RPMI7951 (cell line): ENCODE measurements around the gene GH2. TPM values are rescaled to one million over a fixed set of nuclear protein-coding genes. Genes with fewer than 3 reads are reported as not detected.

Source experiments
- DNase-seq: peaks from one replicate; pipeline ENCODE4 v3.0.0-alpha.2; 2012; ENCODE audit warnings: low read depth
- total RNA-seq: library from RNA; depleted of rRNA; stranded (reverse); fragments of >200 nt; shearing (Covaris generic); gene quantifications from 2 replicates; pipeline ENCODE4 v1.2.3, GENCODE V29; 2014; rRNA removed

GH2 gene
- total RNA-seq, 1 experiment from 2014 or later, result not detected

DNA sequence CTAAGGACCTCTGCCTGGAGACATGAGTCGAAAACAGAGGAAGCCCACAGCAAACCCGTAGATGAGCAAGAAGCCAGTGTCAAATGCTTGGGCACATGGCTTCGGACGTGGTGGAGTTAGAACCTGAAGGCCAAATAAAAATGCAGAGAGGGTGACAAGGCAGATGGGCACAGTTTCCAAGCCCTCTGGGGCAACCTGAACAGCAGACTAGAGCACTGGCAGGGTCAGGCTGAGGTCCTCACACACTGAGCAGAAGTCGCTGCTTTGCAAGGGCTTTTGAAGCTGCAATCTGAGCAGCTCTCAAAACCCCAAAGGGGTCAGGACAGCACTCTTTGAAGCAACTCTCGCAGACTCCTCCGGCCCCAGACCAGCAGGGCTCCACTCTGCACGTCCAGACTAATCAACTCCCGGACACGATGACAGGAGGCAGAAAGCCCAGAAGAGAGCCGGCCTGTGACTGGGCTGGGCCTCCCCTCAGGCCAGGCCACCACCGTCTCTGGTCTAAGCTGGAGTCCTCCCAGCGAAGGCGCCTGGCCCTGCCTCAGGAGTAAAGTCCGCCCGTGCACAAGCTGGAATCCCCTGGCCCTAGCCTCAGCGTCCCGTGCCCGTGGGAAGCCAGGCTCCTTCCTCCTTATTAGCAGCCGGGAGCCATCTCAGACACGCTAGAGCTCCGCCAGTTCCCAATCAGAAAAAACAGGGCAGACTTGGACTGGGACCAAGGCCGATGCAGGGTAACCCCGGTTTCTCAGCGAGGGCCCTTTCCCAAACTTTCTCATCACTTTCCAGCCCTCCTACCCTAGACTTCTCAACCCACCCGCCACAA lies 40.2 kb downstream of the GH2 start:
- peak; percentile 56 for DNase-seq

DNA sequence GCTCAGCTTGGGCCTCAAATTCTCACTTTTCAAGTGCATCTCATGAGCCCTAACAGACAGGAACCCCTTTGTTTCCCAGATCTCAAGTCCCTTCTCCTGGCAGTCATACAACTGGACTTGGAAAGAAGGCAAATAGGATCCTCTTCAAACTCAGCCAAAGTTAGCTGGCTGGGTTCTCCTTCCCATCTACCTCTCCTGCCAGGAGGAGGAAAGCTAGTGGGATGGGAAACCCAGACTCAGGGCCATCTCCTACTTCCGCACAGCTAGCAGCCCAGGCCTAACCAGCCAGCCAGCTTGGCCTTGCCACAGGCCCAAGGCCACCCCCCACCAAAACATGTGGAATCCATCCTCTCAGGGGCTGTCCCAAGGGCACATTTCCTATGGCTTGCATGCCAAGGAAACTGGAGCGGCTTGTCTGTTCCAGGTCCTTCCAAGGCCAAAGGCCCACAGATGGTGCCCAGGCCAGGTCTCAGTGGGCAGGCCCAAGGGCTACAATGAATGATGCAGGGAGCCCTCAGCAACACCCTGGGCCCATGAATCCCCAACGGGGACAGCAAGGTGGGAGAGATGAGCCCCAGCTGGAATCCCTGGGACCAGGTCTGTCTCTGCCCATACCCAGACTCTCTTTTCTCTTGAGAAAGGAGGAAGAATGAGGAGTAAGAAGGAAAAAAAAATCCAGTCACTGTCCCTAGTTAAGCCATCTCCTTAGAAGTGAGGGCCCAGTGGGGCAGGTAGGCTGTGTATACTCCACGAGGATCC lies 41.0 kb downstream of the GH2 start:
- DNase-seq, result peak; percentile 54

DNA sequence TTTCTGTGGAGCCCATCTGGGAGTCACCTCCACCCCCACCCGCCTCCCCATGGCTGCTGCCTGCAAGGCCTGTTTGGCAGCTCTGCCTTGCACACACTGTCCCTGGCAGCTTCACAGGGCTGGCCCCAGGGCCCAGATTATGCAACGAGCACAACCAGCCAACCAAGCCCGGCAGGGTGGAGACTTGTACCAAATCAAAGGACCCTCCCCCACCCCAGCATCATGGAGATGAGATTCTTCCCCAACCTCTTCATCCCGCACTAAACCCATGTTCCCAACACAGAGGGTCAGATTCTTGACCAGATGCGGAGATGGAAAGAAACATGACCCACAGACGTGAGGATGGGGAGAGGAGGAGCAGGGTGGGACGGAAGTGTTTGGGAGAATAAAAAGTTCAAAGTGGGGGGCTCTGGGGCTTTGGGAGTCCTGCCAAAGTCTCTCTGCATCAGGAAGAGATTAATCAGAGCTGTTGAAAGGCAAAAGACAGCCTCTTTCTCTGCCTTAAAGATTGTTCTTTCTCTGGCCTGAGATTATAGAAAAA lies 43.0 kb downstream of the GH2 start:
- DNase-seq, result no peak

GRCh38 chr17:63837962-63838600 lies 43.7 kb downstream of the GH2 start:
- DNase-seq, result no peak

DNA sequence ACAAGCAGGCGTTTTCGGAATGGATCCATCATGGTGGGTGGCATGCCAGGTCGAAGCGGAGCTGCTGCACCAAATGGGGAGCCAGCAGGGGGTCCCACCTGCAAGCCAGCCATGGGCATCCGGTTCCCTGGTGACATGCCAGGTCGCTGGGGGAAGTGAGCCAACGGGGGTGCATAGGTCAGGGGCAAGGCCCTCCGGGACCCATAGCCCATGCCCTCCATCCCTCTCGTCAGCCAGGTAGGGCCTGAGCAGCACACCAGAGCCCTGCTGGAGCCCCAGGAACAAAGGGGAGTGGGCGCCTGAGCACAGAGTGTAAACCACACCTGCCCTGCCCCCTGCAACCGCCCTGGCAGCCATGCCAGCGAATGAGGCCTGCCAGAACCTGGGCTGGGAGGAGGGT lies 44.3 kb downstream of the GH2 start:
- DNase-seq, result no peak

GRCh38 chr17:63836811-63837210 lies 44.9 kb downstream of the GH2 start:
- no peak for DNase-seq

GRCh38 chr17:63835167-63835720 lies 46.5 kb downstream of the GH2 start:
- DNase-seq, result no peak

DNA sequence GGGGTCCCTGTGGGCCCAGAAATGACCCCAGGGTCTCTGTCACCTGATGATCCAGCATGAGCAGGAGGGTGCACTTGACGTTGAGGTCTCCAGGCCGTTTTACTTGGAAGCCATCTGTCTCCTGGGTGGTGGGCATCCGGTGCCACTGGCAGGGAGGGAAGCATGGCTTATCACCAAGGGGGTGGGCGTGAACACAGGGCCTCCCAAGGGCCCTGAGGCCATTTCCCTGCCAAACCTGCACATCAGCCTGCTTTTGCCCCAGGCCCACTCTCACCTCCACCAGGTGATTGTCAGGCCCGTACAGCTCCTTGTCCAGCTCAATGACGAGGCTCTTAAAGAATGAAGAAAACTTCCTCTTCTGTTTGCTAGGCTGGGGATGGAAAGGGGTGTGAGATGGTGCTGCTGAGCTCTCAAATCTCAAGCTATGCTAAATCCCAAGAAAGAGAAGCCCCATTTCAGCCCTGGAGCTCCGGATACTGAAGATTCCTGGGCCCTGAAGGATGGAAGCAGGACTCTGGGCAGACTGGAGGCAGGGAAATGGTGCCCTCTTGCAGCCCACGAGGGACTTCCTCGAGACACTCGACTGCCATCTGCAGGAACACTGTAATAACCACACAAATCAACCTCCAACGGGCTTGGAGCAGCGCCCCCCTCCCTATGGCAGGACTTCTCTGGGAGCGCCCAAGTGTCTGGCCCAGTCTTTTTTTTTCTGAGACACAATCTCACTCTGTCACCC lies 47.1 kb downstream of the GH2 start:
- DNase-seq, result peak; percentile 73

GRCh38 chr17:63833741-63834373 lies 47.9 kb downstream of the GH2 start:
- DNase-seq, result no peak

DNA sequence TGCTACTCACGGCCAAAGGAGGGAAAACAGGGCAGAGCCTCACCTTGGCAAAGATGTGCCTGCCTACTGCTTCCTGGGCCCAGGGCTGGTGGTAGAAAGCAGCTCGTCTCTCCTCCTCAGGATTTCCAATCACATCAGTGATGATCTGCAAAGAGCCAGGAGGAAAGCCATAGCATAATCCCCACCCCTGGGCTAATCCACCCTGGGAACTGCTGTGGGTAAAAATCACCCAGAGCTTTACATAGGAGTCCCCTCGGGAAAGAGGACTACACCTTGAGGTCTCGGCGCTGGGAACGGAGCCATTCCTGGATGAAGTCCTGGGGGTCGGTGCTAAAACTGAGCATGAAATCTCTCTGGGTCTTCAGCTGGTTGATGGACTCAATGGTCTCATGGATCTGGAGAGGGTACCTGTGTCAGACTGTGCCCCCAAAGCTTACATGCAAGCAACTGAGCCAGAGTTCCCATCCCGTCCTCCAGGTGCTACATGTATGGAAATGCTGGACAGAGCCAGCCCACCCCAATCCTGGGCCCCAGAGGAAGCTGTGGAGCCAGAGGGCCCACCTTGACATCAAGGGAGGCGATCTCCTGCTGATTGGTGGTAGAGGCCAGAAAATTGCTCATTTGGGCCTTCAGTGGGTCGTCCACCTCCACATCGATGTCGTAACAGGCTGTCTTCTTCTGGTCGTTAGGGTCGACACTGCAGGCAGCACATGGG lies 48.6 kb downstream of the GH2 start:
- DNase-seq, result no peak

- no peak for DNase-seq
Observed at GRCh38 chr17:63832455-63832854, 49.3 kb downstream of the GH2 start.

- DNase-seq, result no peak
Observed at GRCh38 chr17:63832014-63832413, 49.7 kb downstream of the GH2 start.

DNA sequence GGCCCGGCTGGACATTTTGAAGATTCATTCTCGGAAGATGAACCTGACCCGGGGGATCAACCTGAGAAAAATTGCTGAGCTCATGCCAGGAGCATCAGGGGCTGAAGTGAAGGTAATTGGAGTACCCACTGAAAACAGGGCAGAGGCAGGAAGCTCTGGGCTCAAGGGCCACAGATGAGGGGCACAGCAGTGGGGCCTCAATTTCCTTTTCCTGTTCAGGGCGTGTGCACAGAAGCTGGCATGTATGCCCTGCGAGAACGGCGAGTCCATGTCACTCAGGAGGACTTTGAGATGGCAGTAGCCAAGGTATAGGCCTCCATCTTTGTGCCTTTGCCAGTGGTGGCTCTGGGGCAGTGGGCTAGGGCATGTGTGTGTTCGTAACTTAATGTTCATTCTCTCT lies 50.2 kb downstream of the GH2 start:
- DNase-seq, result no peak

DNA sequence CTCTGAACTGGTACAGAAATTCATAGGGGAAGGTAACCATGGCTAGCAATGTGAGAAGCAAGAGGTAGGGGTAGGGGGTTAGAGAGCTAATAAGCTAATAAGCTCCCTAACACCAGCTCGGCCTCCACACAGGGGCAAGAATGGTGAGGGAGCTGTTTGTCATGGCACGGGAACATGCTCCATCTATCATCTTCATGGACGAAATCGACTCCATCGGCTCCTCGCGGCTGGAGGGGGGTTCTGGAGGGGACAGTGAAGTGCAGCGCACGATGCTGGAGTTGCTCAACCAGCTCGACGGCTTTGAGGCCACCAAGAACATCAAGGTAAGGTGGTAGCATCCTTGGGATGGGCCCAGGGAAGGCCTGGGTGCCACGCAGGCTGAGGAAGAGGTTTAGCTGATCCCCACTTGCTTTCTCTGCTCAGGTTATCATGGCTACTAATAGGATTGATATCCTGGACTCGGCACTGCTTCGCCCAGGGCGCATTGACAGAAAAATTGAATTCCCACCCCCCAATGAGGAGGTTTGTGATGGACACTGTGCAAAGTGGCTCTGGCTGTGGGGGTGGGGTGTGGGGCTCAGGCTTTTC lies 50.7 kb downstream of the GH2 start:
- no peak for DNase-seq

GRCh38 chr17:63830278-63830677 lies 51.5 kb downstream of the GH2 start:
- DNase-seq, result no peak

Other genes starting within 250 kb of the GH2 start
- 4.9 and 10.2 TPM in 2 replicates for gene LIMD2, start 181.8 kb downstream of the GH2 start, total RNA-seq
- gene STRADA, start 140.1 kb downstream of the GH2 start, total RNA-seq, result 10.1 and 13.7 TPM in 2 replicates
- 39.9 and 49.3 TPM in 2 replicates for gene CCDC47, start 108.3 kb downstream of the GH2 start, total RNA-seq
- gene DDX42, start 107.8 kb downstream of the GH2 start, total RNA-seq, result 18.0 and 19.8 TPM in 2 replicates
- 44.7 and 54.2 TPM in 2 replicates for gene PSMC5, start 54.5 kb downstream of the GH2 start, total RNA-seq
- gene FTSJ3, start 54.3 kb downstream of the GH2 start, total RNA-seq, result 49.5 and 62.1 TPM in 2 replicates
- gene SMARCD2, start 39.3 kb downstream of the GH2 start, total RNA-seq, result 64.9 and 69.0 TPM in 2 replicates
- not detected in 2 replicates for gene CSH2, start 8.3 kb downstream of the GH2 start, total RNA-seq
- gene CSH1, start 14.6 kb upstream of the GH2 start, total RNA-seq, result not detected in 2 replicates
- gene CSHL1, start 29.3 kb upstream of the GH2 start, total RNA-seq, result not detected in 2 replicates
- gene GH1, start 36.9 kb upstream of the GH2 start, total RNA-seq, result not detected in 2 replicates
- 0.20 TPM in 1 of 2 replicates, not detected in the other for gene CD79B, start 50.4 kb upstream of the GH2 start, total RNA-seq
- gene SCN4A, start 91.0 kb upstream of the GH2 start, total RNA-seq, result not detected in 2 replicates
- gene PRR29, start 116.4 kb upstream of the GH2 start, total RNA-seq, result not detected in 2 replicates
- gene ICAM2, start 138.7 kb upstream of the GH2 start, total RNA-seq, result not detected in 2 replicates
- gene ERN1, start 248.2 kb upstream of the GH2 start, total RNA-seq, result 3.4 and 6.0 TPM in 2 replicates